Inflammatory macrophage (primary cell): ENCODE results near the gene RORC.
"Not testable (repeated sequence)": the region's sequence is repeated elsewhere in the genome, so short reads cannot be mapped to it uniquely, and the experiment has no call there.

ENCODE experiments used
- DNase-seq, 2 donors: peaks; one replicate each; pipeline ENCODE4 v3.0.0-alpha.2; 2020 to 2022
- total RNA-seq, 18 experiments: gene quantifications; one replicate each; lab custom pipeline; 2026; ENCODE audit warnings: mixed read lengths in 6 of 18, inconsistent platforms in 2 of 18; lab: John Stamatoyannopoulos, UW

Gene RORC
- 0 to 0.15 (median 0.04) reads per million in 18 experiments for total RNA-seq

DNA sequence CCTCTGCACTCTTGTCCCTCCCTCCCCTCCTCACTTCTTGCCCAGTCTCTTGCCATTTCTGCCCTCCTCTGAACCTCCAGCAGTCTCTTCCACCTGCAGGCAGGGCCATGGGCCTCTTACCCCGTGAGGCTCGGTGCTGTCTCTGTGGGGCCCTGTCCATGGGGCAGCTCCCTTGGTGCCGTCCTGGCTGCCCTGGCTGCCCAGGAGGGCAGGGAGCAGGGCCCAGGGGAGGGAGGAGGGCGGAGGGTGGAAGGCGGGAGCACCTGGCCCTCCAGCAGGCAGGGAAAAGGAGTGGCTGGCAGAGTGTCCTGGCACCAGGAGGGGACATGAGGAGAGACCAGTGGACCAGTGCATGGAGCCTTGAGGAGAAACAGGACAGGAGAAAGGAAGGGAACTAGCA, at the start of gene RORC:
TSS of gene RORC (minus strand) at position 198 of the 400 bp plus-strand sequence. CDS start at position 160, 38 bp downstream.
- DNase-seq = no peak

DNA sequence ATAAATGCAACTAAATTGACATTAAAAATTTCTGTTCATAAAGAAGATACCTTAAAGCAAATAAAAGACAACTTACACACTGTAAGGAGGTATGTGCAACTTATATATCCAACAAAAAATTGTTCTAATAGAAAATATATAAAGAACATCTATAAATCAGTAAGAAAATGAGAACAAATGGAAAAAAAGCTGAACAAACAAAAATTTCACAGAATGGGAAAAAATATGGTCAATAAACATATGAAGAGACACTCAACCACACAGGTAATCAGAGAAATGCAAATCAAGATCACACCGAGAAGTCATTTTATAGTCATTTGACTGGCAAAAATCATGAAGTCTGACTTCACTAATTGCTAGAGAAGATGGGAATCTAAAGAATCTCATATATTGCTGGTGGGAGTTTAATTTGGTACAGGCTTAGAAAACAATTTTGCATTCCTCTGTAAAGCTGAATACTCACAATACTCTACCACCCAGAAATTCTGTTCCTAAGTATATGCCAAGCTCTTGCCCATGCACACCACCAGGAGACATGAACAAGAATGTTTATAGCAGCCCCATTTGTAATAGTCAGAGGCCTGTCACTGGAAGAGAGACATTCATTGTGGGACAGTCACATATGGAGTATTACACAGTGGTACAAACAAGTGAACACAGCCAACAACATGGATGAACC, 44.0 kb upstream of the RORC start:
- DNase-seq = no peak

- DNase-seq = not testable (repeated sequence)
These were observed 41.2 kb upstream of the RORC start for GRCh38 chr1:151872776-151873175.

- DNase-seq = no peak
These were observed 39.9 kb upstream of the RORC start for GRCh38 chr1:151871284-151872030.

DNA sequence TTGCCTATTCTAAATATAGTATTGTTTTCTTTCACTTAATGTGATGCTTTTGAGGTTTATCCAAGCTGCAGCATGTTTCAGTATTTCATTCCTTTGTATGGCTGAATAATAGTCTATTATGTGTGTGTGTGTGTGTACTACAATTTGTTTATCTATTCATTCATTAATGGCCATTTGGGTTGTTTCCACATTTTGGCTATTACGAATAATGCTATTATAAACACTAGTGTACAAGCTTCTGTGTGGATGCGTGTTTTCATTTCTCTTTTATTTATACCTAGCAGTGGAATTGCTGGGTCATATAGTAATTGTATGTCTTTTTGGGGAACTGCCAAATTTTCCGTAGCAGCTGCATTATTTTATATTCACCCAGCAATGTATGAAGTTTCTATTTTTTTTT, 36.9 kb upstream of the RORC start:
- no peak for DNase-seq

DNA sequence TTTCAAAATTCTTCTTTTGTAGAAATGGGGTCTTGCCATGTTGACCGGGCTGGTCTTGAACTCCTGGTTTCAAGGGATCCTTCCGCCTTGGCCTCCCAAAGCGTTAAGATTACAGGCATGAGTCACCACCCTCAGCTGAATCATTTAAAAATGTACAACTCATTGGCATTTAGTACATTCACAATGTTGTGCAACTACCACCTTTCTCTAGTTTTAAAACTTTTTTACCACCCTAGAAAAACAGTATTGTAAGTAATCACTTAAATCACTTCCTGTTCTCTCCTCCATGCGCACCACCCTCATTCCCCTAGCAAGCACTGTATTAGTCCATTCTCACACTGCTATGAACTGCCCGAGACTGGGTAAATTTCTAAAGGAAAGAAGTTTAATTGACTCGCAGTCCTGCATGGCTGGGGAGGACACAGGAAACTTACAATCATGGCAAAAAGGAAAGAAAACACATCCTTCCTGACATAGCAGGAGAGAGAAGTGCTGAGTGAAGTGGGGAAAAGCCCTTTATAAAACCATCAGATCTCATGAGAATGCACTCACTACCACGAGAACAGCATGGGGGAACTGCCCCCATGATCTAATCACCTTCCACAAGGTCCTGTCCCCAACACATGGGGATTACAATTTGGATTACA, 36.3 kb upstream of the RORC start:
- DNase-seq = peak; percentile 70 to 81

DNA sequence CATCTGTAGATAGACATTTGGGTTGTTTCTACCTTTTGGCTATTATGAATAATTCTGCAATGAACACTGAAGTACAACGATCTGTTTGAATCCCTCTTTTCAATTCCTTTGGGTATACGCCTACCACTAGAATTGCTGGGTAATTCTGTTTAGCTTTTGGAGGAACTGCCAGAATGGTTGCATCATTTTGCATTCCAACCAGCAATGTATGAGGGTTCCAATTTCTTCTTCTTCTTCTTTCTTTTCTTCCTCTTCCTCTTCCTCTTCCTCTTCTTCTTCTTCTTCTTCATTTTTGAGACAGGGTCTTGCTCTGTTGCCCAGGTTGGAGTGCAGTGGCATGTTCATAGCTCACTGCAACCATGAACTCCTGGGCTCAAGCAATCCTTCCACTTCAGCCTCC, 35.7 kb upstream of the RORC start:
- DNase-seq = peak; percentile 62 to 63

DNA sequence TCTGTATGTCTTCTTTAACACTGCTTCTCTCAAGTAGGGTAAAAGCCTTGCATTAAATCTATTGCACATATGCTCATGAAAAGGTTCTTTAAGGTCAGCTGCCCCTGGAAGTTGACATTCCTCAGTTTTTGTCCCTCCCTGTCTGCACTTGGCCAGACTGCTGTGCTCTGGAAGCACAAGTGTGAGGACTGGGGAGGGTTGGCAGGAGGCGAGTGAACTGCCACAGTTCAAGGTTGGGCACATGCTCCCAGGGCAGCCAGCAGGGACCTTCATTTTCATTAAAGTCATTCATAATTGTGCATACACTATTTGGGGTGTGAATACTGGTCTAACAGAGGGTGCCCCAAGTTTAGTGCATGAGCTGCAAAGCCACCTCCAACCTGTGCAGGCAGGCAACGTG, 32.8 kb upstream of the RORC start:
- DNase-seq = no peak

DNA sequence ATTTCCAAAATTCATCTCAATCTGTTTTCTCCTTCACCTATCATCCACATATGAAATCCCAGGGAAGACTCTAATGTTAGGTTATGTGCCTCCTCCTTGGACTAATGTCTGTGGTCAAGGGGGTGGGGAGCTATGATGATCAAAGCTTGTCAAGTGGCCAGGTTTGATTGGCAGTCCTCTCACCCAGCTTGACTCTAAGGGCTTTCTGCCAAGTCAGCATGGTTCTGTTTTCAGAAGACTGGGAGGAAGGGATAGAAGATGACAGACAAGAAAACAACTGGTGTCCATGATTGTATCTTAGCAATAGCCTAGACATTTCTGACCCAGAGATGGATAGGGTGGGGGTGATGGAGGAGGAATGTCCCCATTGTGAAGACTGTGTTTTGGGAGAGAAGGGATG, 31.0 kb upstream of the RORC start:
- no peak for DNase-seq

DNA sequence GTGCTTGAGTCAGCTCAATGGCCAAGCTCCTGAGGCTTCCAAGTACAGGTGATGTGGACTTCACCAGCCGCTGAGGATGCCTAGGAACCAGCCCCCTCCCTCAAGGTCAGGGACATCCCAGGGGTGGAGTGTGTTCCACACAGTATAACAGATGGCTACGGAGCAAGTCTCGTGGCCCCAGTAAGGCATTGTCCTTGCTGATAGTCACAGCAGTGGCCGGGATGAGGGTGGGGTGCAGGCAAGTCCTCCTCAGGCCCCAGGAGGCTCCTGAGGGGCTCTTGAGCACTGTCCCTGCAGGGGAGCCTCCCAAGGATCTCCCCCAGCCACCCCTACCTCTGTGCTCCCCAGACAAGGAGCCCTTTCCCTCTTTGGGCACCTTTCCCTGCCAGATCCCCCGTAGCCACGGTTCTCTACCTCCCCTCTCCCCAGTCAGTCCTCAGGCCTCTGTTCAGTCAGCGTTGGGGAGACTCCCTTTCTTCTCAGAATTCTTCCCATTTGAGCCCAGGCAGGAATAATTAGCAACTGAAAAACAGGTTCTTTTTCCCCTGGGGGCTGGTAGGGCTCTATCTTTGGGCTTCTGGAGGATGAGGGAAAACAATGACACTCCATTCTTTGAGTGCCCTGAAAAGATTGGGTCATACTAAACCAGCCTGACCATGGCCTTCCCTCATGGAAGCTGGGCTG, 29.0 kb upstream of the RORC start:
- DNase-seq = no peak

GRCh38 chr1:151859891-151860293, 28.3 kb upstream of the RORC start:
- no peak for DNase-seq

- no peak for DNase-seq
These were observed 27.5 kb upstream of the RORC start for GRCh38 chr1:151858886-151859665.

- DNase-seq = peak in 1 of 2 donors; percentile 9
These were observed 26.6 kb upstream of the RORC start for GRCh38 chr1:151858030-151858746.

DNA sequence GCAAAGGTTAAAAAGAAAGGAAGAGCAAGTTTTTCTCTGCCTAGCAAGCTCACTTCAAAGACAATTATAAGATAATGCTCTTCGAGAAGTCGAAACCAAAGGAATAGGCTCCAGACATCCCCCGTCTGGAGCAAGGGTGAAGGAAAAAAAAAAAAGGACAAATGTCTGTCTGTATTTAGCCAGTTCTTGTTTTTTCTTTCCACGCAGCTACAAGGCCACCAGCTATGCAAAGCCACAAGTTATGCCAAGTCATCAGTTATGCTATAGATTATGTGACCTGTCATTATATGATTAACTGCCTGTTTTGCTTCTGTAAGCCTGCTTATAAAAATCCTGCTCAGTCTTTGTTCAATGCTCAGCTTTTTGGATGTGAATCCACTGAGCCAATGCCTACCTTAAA, 24.3 kb upstream of the RORC start:
- DNase-seq = no peak

DNA sequence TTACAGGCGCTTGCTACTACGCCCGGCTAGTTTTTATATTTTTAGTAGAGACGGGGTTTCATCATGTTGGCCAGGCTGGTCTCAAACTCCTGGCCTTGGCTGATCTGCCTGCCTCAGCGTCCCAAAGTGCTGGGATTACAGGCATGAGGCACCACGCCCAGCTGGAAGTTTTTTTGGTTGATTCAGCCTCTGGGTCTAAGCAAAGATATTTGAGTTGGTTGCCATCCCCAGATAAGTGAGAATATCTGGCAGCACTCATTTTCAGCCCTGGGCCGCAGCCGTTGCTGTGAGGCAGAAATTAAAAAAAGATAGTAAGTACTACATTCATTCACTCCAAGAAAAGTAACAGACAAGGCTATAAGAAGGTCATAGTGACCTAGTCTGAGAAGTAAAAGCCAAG, 23.9 kb upstream of the RORC start:
- DNase-seq = not testable (repeated sequence)

DNA sequence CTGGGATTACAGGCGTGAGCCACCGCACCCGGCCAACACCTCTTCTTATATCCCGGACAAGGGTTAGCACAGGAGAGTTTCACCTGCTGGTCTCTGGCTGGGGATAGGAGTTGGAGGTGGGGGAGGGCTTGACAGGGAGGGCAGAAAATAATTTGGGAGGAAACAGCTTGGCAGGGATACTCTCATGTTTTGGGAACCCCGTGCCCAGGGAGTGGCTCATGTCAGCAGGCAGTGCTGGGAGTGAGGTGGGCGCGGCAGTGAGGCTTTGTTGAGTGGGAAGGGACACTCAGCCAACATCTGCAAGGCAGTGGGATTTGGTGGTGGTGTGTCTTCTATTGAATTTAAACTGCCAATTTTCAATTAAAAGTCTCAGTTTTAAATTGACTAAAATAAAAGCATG, 23.1 kb upstream of the RORC start:
- no peak for DNase-seq

- peak in 1 of 2 donors; percentile 19 for DNase-seq
These were observed 21.9 kb upstream of the RORC start, which contains the start of gene THEM5 for GRCh38 chr1:151853411-151853943. Gene THEM5, minus strand, starts transcription at chr1:151853712. Its CDS starts 147 bp downstream, at chr1:151853565.

GRCh38 chr1:151852733-151853132, 21.1 kb upstream of the RORC start:
- no peak for DNase-seq

DNA sequence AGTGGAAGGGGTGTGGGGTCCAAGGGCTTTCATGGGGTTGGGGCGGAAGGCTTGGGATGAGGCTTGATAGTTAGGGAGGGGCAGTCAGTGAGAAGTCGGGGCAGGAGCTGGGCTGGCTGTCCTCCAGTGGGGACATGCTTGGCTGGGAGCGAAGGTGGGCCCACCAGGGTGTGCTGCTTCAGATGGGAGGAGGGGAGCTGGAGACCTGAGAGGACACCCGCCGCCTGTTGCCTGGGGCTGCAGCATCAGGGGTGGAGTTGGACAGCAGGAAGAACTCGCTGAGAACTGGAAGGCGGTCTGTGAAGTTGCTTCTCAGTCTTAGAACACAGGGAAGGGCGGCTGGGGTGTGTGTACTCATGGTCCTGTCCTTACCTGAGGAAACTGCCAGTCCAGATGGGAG, 20.3 kb upstream of the RORC start:
- no peak for DNase-seq

DNA sequence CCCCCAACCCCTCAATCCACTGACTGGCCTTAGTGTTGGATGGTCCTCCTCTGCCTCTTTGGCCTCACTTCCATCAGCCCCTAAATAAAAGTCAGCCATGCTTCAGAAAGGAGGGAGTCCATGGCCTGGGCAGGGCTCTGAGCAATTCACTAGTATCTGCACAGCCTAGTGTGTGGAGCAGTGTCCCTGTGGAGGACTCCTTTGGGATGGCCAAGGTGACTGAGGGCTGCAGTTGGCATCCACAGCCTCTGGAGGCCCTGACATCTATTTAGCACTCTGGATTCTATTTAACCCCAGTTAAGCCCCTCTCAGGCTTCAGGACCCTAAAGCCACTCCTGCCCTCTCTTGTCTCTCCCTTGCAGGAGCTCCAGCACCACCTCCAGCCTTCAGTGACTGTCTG, 18.3 kb upstream of the RORC start:
- DNase-seq = no peak

GRCh38 chr1:151849126-151849525, 17.5 kb upstream of the RORC start:
- no peak for DNase-seq
